GM04503 (cell line): ENCODE results near the gene MYL3.

ENCODE experiments used
- DNase-seq: peaks from one replicate; pipeline ENCODE4 v3.0.0-alpha.2; 2012; ENCODE audit warnings: low read depth

MYL3 gene

DNA sequence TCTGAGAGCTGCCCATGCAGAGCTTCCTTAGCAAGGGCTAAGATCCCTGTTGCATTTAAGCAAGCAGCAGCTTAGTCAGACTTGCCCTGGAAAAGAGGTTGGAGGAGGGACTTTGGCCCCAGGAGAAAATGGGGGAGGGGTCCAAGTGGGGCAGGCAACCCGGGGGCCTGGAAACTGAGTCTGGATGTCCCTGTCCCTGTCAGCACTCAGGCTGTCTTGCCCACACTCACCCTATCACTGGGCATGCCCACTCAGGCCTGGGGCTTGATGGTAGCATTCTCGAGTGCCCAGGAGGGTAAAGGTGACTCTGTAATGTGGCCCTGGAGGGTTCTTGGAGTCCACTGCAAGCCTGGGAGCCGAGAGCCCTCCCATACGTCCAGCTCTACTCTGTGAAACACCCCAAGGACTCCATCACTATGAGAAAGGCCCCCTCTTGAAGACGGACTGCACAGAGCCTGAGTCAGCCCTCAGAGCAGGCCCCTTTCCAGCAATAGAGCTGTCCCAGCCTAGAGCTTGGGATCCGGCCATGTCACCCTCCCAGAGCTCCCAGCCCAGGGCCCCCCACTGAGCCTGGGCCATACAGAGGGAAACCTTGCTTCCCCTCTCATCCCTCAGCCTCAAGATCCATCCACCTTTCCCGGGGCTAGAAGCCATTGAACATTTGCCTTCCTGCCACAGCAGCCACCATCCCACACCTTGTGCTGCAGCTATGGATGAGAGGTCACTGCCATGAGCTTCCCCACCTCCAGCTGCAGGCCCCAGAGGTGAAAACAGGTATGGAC, 13.4 kb downstream of the MYL3 start:
- DNase-seq, result no peak

DNA sequence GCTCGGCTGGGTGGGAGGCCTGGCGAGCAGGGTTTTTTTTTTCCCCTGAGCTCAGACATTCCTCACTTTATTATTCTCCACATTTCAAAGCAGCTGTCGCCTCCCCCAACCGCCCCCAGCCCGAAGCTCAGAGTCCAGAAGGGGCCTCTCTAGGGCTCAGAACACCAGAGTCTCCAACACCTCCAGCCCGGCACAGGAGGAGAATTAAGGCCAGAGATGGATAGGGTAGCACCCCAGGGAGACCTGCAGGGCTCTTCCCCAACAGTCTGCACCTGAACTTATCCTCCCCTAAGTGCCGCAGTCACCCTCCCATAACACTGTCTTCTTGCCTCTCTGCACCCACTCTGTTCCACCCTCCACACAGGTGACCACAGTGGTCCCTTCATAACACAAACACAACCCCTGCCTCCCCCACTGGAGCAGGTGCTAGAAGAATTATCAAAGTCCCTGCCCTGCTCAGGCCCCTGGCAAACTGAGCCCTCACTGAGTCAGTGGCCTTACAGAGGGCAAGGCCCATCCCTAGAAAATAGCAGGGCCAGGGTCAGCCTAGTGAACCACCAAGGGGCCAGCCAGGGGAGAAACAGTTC, 14.1 kb downstream of the MYL3 start:
- no peak for DNase-seq

DNA sequence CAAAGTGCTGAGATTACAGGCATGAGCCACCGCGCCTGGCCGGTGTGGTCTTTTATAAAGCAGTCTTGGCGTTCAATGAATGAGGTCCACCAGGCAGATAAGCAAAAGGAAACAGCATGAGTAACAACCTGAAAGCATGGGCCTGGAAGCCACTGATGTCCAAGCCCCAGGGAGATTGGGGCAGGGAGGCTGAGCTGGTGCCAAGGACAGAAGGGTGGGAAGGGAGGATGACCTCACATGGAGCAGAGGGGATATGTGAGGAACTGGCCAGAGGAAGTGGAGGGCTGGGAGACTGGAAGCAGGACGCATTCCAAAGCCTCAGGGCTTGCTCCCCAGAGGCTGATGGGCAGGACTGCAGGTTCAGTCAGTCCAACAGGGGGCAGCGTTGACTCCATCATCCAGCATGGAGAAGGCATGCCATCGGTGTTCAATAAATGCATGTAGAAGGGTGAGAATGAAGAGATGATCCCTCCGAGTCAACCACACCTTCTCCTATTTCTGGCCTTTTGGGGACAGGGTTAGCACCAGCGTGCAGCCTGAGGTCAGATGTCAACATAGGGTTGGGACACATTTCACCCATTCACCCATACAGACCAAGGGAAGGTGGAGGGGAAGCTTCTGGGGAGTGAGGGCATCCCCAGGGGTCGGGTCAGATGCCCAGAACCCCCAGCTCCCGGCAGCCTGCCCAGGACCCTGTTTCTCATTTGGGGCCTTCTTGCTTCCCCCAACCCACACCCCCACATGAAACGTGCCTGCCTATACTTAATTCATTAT, 14.8 kb downstream of the MYL3 start:
- DNase-seq, result no peak

DNA sequence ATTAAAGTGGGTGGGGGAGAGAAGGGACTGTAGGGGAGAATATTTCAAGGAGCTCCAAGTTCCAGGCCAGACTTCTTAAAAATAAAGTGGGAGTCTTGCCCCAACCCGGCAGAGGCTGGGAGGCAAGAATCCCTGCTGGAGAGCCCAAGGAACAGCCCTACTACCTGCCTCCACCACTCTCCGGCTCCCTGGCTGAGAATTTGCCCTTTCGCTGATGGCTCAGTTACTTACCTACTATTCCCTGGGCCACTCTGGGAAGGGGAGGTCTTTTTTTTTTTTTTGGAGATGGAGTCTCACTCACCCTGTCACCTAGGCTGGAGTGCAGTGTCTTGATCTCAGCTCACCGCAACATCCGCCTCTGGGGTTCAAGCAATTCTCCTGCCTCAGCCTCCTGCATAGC, 15.5 kb downstream of the MYL3 start:
- no peak for DNase-seq

DNA sequence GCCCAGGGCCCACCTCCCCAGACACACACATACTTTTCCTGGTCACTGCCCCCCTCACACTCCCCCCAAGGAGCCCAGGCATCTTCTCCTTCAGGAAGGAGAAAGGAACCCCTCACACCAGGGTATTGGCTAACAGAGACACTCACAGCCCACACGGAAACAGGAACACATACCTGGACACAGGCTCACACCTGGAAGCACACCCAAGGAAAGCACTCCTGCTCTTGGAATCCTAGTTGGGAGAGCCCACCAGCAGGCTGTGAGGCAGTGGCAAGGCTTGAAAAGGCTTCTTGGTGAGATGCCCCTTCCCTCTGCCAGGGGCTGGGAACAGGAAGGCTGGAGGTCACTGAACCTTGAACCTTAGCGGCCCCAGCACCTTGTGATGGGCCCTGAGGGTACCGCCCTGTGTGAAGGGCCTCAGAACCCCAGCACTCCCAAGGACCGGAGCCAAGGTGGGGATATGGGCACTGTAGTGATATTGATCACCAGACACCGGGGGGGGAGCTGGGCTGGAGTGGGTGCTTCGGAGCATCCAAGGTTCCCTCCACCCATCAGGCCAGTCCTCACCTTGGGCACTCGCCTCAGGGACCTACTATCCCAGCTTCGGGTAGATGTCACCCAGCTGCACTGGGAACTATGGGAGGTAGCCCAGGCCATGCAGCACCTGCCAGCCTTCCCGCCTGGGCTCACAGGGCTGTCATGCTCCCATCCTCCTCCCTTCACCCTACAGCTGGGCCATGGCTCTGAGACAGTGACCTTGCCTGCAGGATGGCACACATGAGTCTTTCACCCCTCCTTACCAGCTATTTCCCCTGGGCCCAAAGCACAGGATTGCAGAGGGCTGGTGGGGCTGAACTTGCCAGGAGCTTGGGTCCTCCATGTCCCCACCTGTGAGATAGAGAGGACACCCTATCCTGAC, 16.4 kb downstream of the MYL3 start:
- DNase-seq, result no peak

DNA sequence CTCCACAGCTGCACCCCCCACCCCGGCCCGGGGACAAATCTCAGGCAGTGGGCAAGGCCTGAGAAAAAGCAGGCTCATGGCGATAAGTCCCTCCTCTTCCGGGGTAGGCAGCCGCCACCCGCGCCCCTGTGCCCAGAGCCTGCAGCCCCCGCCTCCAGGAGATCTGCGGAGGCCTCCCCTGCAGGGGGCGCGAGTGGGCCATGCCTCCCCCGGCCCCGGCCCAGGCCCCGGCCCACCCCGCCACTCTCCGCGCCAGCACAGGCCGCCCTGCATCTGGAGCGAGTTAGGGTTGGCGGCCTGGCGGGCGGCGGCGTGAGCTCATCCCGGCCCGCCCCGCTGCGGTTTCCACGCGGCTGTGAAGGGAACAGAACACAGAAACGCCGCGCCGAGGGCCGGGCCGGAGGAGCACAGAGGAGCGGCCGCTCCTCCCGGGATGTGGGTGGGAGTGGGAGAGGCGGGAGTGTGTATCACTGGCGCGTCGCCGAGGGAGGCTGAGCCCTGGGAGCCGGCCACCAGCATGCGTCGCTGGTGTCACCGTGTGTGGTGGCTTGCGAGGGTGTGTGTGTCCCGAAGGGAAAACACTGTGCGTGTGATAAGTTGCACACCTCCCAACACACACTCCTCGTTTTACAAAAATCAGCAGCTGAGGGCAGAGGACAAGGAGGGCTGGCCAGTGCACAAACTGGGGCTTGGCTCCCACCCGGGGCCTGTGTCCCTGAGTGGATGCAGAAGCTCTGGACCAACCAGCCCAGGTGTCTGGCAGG, 17.2 kb downstream of the MYL3 start:
- DNase-seq, result no peak

DNA sequence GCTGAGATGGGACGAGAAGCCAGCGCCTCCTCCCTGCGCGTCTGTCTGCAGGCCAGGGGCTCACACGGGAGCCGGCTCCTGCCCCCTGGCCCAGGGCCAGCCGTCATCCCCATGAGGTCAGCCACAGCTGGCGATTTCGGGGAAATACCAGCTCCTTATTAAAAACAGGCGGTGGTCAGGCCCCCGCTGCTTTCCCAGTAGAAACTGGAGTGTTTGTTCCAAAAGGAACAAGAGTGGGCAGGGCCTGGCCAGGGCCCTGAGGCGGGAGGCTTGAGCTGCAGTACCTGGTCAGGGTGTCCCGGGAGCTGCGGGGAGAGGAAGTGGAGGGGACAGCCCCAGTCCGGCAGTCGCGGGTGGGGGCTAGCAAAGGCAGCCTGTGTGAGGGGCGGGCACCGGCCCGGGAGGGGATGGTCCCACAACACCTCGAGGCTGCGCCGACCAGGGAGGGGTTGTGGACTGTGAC, 17.8 kb downstream of the MYL3 start:
- DNase-seq, result no peak

DNA sequence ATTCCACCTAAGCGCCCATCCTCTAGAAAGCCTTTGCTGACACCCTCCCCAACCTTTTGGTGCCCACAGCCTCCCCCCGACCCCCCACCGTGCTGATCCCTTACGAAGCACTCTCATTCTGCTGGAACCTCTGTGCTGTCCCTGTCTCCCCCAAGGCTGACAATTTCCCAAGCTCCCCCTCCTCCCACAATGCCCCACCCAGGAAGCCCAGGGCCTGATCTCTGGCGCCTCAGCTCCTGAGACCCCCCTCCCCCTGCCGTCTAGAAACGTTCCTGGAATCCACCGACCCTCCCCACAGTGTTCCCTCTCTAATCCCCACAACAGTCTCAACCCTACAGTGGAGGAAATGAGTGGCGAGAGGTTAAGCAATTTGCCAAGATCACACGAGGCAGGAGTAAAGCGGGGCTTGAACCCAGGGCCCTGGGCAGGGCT, 18.3 kb downstream of the MYL3 start:
- DNase-seq, result no peak

DNA sequence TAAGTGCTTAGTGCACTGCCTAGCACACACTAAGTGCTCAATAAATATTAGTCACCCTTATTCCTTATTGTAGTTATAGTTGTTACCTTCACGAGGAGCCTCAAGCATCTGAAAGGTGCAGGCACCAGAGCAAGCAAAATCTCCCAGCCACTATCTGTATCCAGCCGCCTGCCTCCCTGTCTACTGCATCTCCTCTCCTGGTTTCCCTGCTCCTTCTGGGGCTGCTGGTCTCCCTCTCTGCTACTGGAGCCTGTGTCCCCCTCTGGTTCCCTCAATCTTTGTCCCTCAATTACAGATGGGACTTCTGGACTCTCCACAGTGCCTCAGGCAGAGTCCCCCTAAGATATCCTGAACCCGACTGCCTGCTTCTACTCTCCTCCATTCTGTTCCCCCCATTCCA, 18.8 kb downstream of the MYL3 start:
- DNase-seq, result no peak

DNA sequence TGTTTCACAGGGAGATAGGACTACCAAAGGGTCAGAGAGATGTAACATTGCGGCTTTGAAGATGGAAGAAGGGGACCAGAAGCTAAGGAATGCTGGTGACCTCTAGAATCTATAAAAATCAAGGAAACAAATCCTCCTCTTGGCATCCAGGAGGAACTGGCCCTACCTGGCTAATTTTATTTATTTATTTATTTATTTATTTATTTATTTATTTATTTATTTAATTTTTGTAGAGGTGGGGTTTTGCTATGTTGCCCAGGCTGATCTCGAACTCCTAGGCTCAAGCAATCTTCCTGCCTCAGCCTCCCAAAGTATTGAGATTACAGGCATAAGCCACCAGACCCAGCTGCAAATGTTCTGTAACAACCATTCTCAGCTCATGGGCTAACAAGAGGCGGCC, 19.7 kb downstream of the MYL3 start:
- DNase-seq, result no peak

DNA sequence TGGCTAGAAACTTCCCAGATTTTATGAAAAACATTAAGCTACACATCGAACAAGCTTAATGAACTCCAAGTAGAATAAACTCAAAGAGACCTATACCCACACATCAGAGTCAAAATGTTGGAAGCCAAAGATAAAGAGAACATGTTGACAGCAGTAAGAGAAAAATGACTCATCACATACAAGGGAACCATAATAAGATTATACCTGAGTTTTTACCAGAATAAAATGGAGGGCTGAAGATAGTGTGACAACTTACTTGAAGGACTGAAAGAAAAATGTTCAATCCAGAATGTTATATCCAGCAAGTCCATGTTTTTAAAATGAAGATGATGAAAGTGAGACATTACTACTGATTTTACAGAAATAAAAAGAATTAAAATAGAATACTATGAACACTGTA, 22.8 kb downstream of the MYL3 start:
- no peak for DNase-seq

DNA sequence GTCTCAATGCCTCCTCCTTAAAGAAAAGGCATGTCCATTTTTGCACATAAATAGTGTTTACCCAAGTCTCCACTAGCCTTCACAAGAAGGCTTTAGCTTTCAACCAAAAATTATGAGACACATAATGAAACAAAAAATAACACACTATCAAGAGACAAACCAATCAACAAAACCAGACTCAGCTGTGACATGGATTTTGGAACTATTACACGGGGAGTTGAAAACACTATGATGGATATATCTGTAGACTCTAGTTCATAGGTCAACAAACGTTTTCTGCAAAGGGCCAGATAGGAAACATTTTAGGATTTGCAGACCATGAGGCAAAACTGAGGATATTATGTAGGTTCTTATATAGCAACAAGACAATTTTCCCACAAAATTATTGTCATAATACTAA, 24.9 kb downstream of the MYL3 start:
- no peak for DNase-seq

DNA sequence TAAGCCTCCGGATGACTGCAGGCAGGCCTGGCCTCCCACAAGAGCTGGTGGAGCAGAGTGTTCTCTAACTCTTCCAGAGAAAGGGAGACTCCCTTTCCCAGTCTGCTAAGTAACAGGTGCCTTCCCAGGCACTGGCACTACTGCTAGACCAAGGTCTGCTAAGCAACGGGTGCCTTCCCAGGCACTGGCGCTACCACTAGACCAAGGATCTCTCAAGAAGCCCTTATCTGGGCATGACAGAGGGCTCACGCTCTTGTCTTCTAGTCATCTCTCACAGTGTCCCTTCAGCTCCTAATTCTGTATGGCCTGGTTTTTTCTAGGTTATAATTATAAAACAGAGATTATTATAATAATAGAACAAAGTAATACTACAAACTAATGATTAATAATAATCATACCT, 27.8 kb downstream of the MYL3 start:
- DNase-seq, result no peak

DNA sequence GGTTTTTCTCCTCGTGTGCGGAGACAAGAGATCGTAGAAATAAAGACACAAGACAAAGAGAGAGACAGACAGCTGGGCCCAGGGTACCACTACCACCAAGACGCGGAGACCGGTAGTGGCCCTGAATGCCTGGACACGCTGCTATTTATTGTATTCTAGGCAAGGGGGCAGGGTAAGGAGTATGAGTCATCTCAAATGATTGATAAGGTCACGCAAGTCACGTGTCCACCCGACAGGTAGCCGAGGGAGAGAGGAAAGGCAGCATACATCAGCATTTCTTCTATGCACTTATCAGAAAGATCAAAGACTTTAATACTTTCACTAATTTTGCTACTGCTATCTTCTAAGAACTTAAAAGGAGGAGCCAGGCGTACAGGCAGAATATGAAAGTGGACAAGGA, 28.2 kb downstream of the MYL3 start:
- DNase-seq, result no peak

DNA sequence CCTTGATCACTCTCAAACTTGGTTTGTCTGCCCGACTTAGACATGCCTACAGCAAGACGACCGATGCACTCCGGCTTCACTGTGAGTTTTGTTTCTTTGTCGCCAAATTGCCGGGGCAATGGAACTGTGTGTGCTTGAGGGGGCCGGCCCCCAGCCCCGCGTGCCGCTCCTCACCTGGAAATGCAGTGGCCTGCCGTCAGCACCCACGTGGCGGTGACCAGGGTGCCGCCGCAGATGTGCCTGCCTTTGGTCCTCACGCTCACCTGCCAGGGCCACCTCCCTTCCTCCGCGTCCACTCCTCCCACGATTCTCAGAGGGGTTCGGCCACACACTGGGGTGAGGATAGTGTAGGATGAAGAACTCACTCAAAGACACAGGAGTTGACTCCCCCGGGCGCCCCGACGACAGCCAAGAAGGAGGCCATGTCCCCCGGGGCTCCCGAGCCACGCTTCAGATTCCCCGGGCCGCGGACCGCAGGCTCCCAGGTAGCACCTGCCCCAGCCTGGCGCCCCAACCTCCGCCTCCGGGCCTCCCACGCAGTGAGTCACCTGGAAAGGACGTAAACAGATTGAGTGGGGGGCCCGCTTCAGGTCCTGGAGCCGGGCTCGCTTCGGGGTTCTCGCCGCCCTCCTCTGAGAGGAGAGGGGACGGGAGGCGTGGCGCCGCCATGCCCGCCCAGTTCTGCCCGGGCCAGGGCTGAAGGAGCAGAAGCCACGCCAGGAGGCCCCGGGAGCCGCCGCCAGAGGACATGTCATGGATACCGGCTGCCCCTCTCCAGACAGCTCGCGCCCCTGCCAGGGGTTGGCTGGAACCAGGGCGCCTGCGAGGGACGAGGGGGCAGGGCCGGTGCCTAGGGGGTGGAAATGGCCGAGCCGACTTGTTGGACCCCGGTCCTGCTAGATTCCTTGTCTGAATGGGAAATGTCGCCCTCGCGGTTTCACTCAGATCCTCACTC, 29.6 kb downstream of the MYL3 start:
- no peak for DNase-seq

DNA sequence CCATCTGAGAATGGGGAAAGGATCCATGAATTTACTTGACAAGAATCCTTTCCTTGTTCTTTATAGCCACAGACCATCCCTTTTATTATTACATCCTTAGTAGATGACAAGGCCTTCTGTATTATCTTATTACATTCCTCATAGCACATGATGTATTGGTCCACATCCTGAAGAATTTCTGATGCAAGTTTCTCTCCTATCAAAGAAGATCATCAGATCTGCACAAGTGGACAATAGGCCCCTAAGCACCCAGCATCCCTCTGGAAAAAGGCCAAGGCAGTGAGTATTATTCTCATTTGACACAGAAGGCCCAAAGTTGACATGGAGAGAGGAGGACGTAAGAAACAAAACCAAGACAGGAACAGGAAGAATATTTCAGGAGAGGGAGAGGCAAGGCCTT, 31.4 kb downstream of the MYL3 start:
- DNase-seq, result no peak

DNA sequence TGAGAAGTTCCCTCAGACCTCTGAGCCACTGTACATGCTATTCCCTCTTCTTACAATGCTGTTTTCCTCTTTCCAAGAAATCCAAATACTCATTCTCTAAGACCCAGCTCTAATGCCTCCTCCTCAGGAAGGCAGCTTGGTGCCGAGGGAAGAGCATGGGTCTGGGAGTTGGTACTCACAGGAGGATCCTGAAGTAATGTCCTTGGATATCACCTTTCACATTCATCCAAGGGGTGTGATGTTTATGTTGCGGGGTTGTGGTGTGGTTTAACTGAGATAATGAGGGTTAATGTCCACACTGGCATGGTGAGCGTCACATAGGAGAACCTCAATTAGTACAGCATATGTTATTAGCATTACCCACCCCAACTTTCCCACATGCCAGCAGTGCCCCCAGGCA, 31.9 kb downstream of the MYL3 start:
- no peak for DNase-seq

DNA sequence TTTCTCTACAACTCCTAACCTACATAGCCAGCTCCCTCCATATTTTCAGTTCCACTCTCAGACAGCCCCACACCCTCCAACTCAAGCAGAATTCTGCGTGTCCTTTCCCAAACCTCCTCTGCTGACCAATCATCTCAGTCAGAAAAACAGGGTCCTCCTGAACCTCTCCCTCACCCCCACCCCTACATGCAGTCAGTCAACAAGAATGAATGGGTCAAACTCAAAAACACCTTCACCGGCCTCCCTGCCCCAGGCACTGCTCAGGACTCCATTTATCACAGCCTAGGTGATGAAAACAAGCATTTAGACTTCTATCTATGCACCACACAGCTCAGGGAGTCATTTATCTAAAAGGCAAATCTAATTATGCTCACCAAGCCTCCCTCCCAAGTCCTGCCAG, 32.4 kb downstream of the MYL3 start:
- no peak for DNase-seq

DNA sequence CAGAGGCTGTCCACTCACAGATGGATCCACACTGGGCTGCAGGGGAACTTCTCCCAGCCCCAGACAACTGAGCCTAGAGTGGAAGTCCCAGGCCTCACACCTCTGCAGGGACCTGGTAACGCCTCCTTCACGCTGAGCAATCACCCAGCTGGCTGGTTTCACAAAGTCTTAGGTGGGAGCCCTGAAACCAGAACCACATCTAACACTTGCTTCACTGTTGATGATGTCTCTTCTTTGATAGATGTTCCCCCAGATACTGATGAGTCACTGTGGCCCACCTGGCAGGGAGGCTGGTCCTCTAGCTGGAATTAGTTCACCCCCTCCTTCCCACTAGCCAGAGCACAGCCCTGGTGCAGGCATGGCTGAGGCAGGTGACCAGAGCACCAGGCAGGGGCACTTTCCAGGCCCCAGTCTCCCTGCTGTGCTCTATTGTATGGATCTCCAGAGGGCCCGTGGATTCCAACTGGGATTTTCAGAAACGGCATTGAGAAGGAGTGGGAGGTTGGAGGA, 33.5 kb downstream of the MYL3 start:
- DNase-seq, result no peak

DNA sequence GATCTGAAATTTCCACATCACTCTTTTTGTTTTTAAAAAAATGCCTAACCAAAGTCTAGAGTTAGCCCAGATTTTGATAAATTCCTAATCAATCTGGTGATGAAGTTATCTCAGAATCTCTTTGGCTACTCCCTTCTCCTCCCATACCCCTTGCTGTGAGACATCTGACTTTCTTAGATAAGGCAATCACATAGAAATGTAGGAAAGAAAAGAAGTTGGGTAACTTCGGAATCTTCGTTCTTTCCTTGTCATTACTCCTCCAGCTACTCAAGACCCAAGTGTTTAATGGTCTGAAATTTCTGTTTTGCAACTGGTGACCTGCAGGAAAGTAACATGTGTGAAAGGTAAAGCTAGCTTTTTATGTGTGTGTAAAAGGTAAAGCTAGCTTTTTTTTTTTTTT, 37.8 kb downstream of the MYL3 start:
- no peak for DNase-seq
